B cell (primary cell): ENCODE data around the gene UBR3. TPM values are rescaled to one million over a fixed set of nuclear protein-coding genes. Genes with fewer than 3 reads are reported as not detected.

Experiments
- ATAC-seq: fragments of 200-7000 bp; cut with Tn5 transposase; one replicate; pipeline ENCODE4 v1.10.0; 2021; ENCODE audit warnings: low read depth, mild to moderate bottlenecking, moderate number of reproducible peaks, moderate library complexity
- CTCF ChIA-PET: fragments of 350-600 bp; sonication (Branson Sonifier 250); formaldehyde crosslinking; loops from one replicate; lab custom pipeline; 2021; ENCODE audit warnings: antibody characterized with exemption, inconsistent platforms; lab: Charles Lee
- POLR2A ChIA-PET: fragments of 350-600 bp; sonication (Branson Sonifier 250); formaldehyde crosslinking; loops from one replicate; lab custom pipeline; 2021; ENCODE audit warnings: antibody characterized with exemption; lab: Charles Lee
- DNase-seq: peaks from one replicate; pipeline ENCODE4 v3.0.0; 2013
- H2AFZ ChIP-seq: 2 replicates; pipeline ENCODE4 v1.6.1; 2012; ENCODE audit warnings: mild to moderate bottlenecking, low read depth, low read length; ENCODE audit not compliant: insufficient read depth, poor library complexity, severe bottlenecking
- H3K27ac ChIP-seq, 2 donors: 1 replicate in 1 of 2; 2 replicates in 1 of 2; pipeline ENCODE4 v1.5.1; 2012 to 2013; ENCODE audit warnings: low read length in 2 of 2, mild to moderate bottlenecking in 2 of 2, moderate library complexity in 1 of 2
- H3K27me3 ChIP-seq, 4 experiments: fragments of 200-600 bp in 1 of 4; sonication (generic) in 1 of 4; replicated peaks in 1 of 4; 1 replicate in 2 of 4; 2 replicates in 2 of 4; pipeline versions ENCODE4 v1.6.1 to v1.7.0; 2013 to 2016; ENCODE audit warnings: low read length in 3 of 4, mild to moderate bottlenecking in 2 of 4, mixed read lengths in 1 of 4, moderate library complexity in 1 of 4; ENCODE audit not compliant: insufficient read depth in 4 of 4, control insufficient read depth in 3 of 4; ENCODE audit errors: control extremely low read depth in 1 of 4
- H3K36me3 ChIP-seq, 2 experiments: replicated peaks in 1 of 2; 1 replicate in 1 of 2; 2 replicates in 1 of 2; pipeline versions ENCODE4 v1.6.1 to v1.7.1; 2013; ENCODE audit warnings: low read length in 1 of 2; ENCODE audit not compliant: insufficient read depth in 2 of 2, control insufficient read depth in 1 of 2; ENCODE audit errors: control extremely low read depth in 1 of 2, extremely low read depth in 1 of 2
- H3K4me1 ChIP-seq, 2 donors: fragments of 200-600 bp in 1 of 2; sonication (generic) in 1 of 2; 1 replicate in 1 of 2; 2 replicates in 1 of 2; pipeline versions ENCODE4 v1.5.1 to v1.6.1; 2013 to 2017; ENCODE audit warnings: low read length in 2 of 2; ENCODE audit not compliant: control insufficient read depth in 2 of 2, insufficient read depth in 2 of 2
- H3K4me2 ChIP-seq: replicated peaks from 2 replicates; pipeline ENCODE3; 2012; ENCODE audit warnings: mild to moderate bottlenecking, low read depth, low read length; ENCODE audit not compliant: poor library complexity, severe bottlenecking
- H3K4me3 ChIP-seq, 5 experiments: fragments of 200-600 bp in 1 of 5; sonication (generic) in 1 of 5; 1 replicate in 3 of 5; 2 replicates in 2 of 5; pipeline versions ENCODE4 v1.5.1 to v1.7.0; 2011 to 2016; ENCODE audit warnings: low read length in 4 of 5, mild to moderate bottlenecking in 4 of 5, low read depth in 2 of 5, control low read depth in 1 of 5, moderate library complexity in 1 of 5; ENCODE audit not compliant: insufficient read depth in 1 of 5; ENCODE audit errors: control extremely low read depth in 1 of 5, extremely low read depth in 1 of 5
- H3K79me2 ChIP-seq: fragments of 200-600 bp; sonication (generic); one replicate; pipeline ENCODE4 v1.6.0; 2016; ENCODE audit warnings: low read length; ENCODE audit not compliant: control insufficient read depth, insufficient read depth
- H3K9ac ChIP-seq: fragments of 200-600 bp; sonication (generic); 2 replicates; pipeline ENCODE4 v1.6.1; 2017; ENCODE audit warnings: mild to moderate bottlenecking, low read length, moderate library complexity
- H3K9me3 ChIP-seq, 3 donors: one replicate each; pipeline versions ENCODE4 v1.6.1 to v1.7.1; 2013; ENCODE audit warnings: low read length in 2 of 3; ENCODE audit not compliant: control insufficient read depth in 2 of 3, insufficient read depth in 1 of 3; ENCODE audit errors: control extremely low read depth in 1 of 3
- H4K20me1 ChIP-seq: 2 replicates; pipeline ENCODE4 v1.6.0; 2012; ENCODE audit warnings: mild to moderate bottlenecking, low read length; ENCODE audit not compliant: insufficient read depth, control insufficient read depth, poor library complexity, severe bottlenecking
- H3K27ac Mint-ChIP-seq: one replicate; pipeline ENCODE4 v1.8.0; 2021; ENCODE audit warnings: mixed read lengths
- H3K27me3 Mint-ChIP-seq: one replicate; pipeline ENCODE4 v1.8.0; 2021; ENCODE audit warnings: mixed read lengths
- H3K4me1 Mint-ChIP-seq: one replicate; pipeline ENCODE4 v1.8.0; 2021; ENCODE audit warnings: mixed read lengths
- H3K4me3 Mint-ChIP-seq: one replicate; pipeline ENCODE4 v1.8.0; 2021; ENCODE audit warnings: mixed read lengths
- H3K9me3 Mint-ChIP-seq: one replicate; pipeline ENCODE4 v1.8.0; 2022; ENCODE audit warnings: mixed read lengths; ENCODE audit not compliant: insufficient read depth
- EZH2 ChIP-seq: IDR thresholded peaks from 2 replicates; pipeline ENCODE4 v1.6.1; 2012; ENCODE audit warnings: borderline replicate concordance, low read depth, mild to moderate bottlenecking, moderate library complexity, low read length; ENCODE audit not compliant: insufficient read depth, poor library complexity, severe bottlenecking
- WGBS: methylation state at CpG from one replicate; pipeline ENCODE4 v1.1.5; 2013; ENCODE audit warnings: missing lambda C conversion rate; ENCODE audit not compliant: insufficient coverage; 5-methylcytosine and 5-hydroxymethylcytosine counted together
- intact Hi-C: fragments of 100-400 bp; cut with micrococcal nuclease; formaldehyde crosslinking; loops from one replicate; pipeline ENCODE4 v1.10.0; 2022
- polyA plus RNA-seq: library from polyadenylated mRNA; depleted of rRNA; stranded (reverse); fragments of >200 nt; gene quantifications from 2 replicates; pipeline ENCODE4 v1.2.3, GENCODE V29; 2012
- total RNA-seq, 2 donors: library from RNA; stranded (reverse); fragments of 120-200 nt in 1 of 2; gene quantifications; 1 replicate in 1 of 2; 2 replicates in 1 of 2; pipeline versions ENCODE4 v1.2.3 to v1.2.4, GENCODE V29; 2013 to 2022
- TF ChIP-seq, protein P1 (sequence below): fragments of 200-600 bp; IDR thresholded peaks from one replicate; pipeline ENCODE4 v1.8.0; 2022; ENCODE audit warnings: antibody characterized with exemption, mild to moderate bottlenecking

UBR3 gene
- total and polyA plus RNA-seq, 2 donors (not counting 1 experiment from before 2014, with no cell fraction given) = 5.9 to 58.1 TPM

DNA sequence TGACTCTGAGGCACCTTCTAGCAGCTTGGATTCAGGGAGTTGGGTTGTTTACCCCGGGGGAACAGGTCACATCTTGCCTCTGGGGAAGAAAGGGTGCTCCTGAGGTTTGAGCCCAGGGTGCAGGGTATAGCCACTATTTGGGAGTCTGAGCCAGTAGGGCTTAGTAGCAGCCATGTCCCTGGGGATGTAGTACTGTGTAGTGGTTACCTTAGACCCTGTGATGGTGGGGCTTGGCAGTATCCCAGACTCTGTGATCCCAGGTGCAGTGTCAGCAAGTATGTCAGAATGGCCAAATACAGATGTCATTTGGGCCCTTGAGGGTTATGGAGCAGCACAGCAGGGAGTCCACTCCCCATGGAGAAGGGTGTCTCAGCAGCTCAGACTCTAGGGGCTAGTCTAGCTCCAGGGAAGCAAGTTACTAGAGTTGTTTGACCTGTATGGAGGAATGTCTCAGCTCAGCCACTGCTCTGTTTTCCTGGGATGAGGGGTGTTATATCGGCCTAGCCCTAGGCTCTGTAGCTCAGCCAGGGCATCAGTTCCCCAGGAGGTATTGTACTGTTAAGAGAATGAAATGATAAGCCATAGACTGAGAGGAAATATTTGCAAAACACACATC lies 151.3 kb downstream of the UBR3 start:
- no peak overlapping the region for H3K27ac Mint-ChIP-seq
- H3K4me2 ChIP-seq = no peak overlapping the region
- no peaks in the 10 kb centered on the region for H3K27me3 ChIP-seq
- DNase-seq (no peak), ATAC-seq (no peak)
- H3K4me3 ChIP-seq = no peak overlapping the region
- H3K27ac ChIP-seq = no peak overlapping the region
- no peak overlapping the region for H3K4me3 Mint-ChIP-seq
- POLR2A ChIA-PET = no interaction called here
- peaks cover 7% of the 10 kb centered on the region for H3K4me1 Mint-ChIP-seq
- H3K9ac ChIP-seq = no peak overlapping the region
- peaks cover 3% of the 10 kb centered on the region for H3K79me2 ChIP-seq
- no peak for TF ChIP-seq EZH2
- TF ChIP-seq, protein P1, sequence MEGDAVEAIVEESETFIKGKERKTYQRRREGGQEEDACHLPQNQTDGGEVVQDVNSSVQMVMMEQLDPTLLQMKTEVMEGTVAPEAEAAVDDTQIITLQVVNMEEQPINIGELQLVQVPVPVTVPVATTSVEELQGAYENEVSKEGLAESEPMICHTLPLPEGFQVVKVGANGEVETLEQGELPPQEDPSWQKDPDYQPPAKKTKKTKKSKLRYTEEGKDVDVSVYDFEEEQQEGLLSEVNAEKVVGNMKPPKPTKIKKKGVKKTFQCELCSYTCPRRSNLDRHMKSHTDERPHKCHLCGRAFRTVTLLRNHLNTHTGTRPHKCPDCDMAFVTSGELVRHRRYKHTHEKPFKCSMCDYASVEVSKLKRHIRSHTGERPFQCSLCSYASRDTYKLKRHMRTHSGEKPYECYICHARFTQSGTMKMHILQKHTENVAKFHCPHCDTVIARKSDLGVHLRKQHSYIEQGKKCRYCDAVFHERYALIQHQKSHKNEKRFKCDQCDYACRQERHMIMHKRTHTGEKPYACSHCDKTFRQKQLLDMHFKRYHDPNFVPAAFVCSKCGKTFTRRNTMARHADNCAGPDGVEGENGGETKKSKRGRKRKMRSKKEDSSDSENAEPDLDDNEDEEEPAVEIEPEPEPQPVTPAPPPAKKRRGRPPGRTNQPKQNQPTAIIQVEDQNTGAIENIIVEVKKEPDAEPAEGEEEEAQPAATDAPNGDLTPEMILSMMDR = no peak
- H3K4me1 ChIP-seq = no peaks in the 10 kb centered on the region
- peaks cover 8 to 13% of the 10 kb centered on the region in 2 experiments for H3K36me3 ChIP-seq
- intact Hi-C loops = no loop called here
- peaks cover 20% of the 10 kb centered on the region for H3K9me3 Mint-ChIP-seq
- CTCF ChIA-PET = no interaction called here
- 96% methylated on average over 2 of the region's 2 CpGs for WGBS
- no peaks in the 10 kb centered on the region for H4K20me1 ChIP-seq
- H3K9me3 ChIP-seq = peaks cover 15 to 25% (median 15%) of the 10 kb centered on the region in 3 donors
- no peaks in the 10 kb centered on the region for H3K27me3 Mint-ChIP-seq
- no peak overlapping the region for H2AFZ ChIP-seq

DNA sequence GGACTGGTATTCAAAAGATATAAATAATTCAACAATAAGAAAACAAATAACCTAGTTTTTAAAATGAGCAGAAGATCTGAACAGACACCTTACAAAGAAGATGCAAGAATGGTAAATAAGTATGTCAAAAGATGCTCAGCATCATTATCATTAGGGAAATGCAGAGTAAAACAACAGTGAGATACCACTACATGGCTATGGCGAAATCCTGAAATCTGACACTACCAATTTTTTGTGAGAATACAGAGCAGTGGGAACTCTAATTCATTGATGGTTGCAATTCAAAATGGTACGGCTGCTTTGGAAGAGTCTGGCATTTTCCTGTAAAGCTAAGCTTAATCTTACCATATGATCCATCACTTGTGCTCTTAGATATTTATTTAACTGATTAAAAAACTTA lies 151.8 kb downstream of the UBR3 start:
- peaks cover 5% of the 10 kb centered on the region for H3K4me1 Mint-ChIP-seq
- peaks cover 3% of the 10 kb centered on the region for H3K79me2 ChIP-seq
- H3K4me1 ChIP-seq = no peaks in the 10 kb centered on the region
- H4K20me1 ChIP-seq = no peaks in the 10 kb centered on the region
- peaks cover 8 to 13% of the 10 kb centered on the region in 2 experiments for H3K36me3 ChIP-seq
- 100% methylated on average over 1 of the region's 2 CpGs for WGBS
- no peak overlapping the region for H3K4me3 Mint-ChIP-seq
- intact Hi-C loops = no loop called here
- peaks cover 17% of the 10 kb centered on the region for H3K9me3 Mint-ChIP-seq
- POLR2A ChIA-PET = no interaction called here
- peaks cover 15 to 25% (median 15%) of the 10 kb centered on the region in 3 donors for H3K9me3 ChIP-seq
- TF ChIP-seq, protein P1 = no peak
- no peak for TF ChIP-seq EZH2
- ATAC-seq (no peak), DNase-seq (no peak)
- H3K27ac ChIP-seq = no peak overlapping the region
- H3K9ac ChIP-seq = no peak overlapping the region
- no peak overlapping the region for H3K27ac Mint-ChIP-seq
- H3K4me2 ChIP-seq = no peak overlapping the region
- H2AFZ ChIP-seq = no peak overlapping the region
- H3K27me3 ChIP-seq = no peaks in the 10 kb centered on the region
- H3K27me3 Mint-ChIP-seq = no peaks in the 10 kb centered on the region
- CTCF ChIA-PET = no interaction called here
- H3K4me3 ChIP-seq = no peak overlapping the region
